GM13976 (cell line): ENCODE results near the gene MYO1A.

Experiments used
- DNase-seq: peaks from one replicate; pipeline ENCODE4 v3.0.0; 2012; ENCODE audit warnings: low spot score
- in situ Hi-C: fragments of 300-500 bp; cut with MboI; formaldehyde crosslinking; loops from one replicate; pipeline ENCODE4 v1.12.0; 2022; ENCODE audit warnings: low sequenced_read_pairs, mixed read lengths, inconsistent platforms; ENCODE audit not compliant: unreplicated experiment
- TF ChIP-seq, protein P1 (sequence below): IDR thresholded peaks from 2 replicates; pipeline ENCODE4 v1.5.1; 2012; ENCODE audit warnings: borderline replicate concordance, mild to moderate bottlenecking; ENCODE audit not compliant: insufficient read depth; ENCODE audit errors: extremely low read depth, missing control alignments, control extremely low read depth

Gene MYO1A

DNA sequence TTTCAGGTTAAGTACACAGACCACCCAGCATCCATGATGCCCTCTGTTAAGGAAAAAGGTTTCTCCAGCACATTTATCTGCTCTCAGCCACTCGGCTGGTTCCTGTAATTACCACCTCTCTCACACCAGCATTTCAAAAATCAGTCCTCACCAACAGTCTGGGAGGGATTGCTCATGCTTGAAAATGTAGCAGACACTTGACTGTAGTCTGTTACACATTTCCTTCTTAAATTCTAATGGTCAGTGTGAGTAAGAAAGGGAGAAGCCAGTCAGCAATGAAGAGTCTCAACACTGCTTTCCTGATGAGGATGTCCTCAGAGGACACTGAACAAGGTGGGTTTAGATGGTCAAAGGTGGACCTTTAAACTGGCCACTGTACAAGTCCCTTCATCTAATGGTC is 49.5 kb downstream of the MYO1A start:
- TF ChIP-seq, protein P1, sequence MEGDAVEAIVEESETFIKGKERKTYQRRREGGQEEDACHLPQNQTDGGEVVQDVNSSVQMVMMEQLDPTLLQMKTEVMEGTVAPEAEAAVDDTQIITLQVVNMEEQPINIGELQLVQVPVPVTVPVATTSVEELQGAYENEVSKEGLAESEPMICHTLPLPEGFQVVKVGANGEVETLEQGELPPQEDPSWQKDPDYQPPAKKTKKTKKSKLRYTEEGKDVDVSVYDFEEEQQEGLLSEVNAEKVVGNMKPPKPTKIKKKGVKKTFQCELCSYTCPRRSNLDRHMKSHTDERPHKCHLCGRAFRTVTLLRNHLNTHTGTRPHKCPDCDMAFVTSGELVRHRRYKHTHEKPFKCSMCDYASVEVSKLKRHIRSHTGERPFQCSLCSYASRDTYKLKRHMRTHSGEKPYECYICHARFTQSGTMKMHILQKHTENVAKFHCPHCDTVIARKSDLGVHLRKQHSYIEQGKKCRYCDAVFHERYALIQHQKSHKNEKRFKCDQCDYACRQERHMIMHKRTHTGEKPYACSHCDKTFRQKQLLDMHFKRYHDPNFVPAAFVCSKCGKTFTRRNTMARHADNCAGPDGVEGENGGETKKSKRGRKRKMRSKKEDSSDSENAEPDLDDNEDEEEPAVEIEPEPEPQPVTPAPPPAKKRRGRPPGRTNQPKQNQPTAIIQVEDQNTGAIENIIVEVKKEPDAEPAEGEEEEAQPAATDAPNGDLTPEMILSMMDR = no peak
- DNase-seq = no peak
- in situ Hi-C loops = loop anchor here (5.0 kb wide), 1 partner anchor 243 kb away; no protein-coding TSS in a partner anchor

GRCh38 chr12:56999456-56999855 is 50.5 kb downstream of the MYO1A start:
- no peak for DNase-seq
- TF ChIP-seq, protein P1 = no peak
- in situ Hi-C loops = loop anchor here (25.0 kb wide), 1 partner anchor 162 kb away; no protein-coding TSS in a partner anchor

- DNase-seq = peak; percentile 82
- in situ Hi-C loops = loop anchor here (25.0 kb wide), 1 partner anchor 162 kb away; no protein-coding TSS in a partner anchor
- TF ChIP-seq, protein P1 = no peak
These were observed 50.9 kb downstream of the MYO1A start for GRCh38 chr12:56998981-56999380.

GRCh38 chr12:56998316-56998715 is 51.6 kb downstream of the MYO1A start:
- in situ Hi-C loops = loop anchor here (25.0 kb wide), 1 partner anchor 161 kb away; no protein-coding TSS in a partner anchor
- DNase-seq = no peak
- TF ChIP-seq, protein P1 = no peak

DNA sequence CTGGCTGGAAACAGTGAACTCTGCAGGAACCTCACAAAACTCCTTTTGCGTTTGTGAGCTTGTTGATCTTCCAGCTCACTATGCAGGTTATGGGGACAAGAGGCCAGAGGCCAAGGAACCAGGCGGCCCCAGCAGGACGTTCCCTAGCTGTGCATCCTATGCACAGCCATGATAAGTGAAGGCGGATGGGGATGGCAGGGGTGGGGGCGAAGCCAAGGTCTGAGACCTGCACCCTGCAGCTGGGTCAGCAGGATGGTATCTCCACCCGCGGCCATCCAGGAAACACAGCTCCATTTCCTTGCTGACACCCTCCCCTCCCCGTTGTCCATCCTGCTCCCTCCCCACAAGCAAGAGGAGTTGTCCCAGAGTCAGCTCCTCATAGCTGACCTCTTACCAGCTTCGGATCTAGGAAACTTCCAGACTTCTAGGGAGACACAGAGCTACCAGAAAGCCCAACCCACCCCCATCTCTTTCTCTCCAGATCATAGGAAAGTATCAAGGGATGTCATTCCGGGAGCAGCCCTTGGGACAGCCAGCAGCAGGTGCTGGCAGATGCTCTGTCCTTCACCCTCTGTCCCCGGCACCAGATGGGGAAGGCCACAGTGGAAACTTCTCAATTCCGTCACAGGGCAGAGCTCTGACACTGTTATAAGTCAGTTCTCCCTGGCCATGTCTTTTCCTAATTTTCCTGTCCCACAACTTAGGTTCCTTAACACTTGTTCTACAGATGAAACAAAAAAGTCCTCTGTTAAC is 53.0 kb downstream of the MYO1A start:
- DNase-seq = no peak
- in situ Hi-C loops = loop anchor here (25.0 kb wide), 1 partner anchor 160 kb away; no protein-coding TSS in a partner anchor
- TF ChIP-seq, protein P1 = no peak

DNA sequence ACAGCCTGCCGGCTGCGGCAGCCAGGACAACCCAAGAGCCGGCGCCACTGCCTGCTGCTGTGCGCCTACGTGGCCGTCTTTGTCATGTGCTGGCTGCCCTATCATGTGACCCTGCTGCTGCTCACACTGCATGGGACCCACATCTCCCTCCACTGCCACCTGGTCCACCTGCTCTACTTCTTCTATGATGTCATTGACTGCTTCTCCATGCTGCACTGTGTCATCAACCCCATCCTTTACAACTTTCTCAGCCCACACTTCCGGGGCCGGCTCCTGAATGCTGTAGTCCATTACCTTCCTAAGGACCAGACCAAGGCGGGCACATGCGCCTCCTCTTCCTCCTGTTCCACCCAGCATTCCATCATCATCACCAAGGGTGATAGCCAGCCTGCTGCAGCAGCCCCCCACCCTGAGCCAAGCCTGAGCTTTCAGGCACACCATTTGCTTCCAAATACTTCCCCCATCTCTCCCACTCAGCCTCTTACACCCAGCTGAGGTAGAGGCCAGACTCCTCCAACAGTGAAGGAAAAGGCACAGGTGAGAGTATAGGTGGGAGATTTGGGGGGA is 53.9 kb downstream of the MYO1A start:
- DNase-seq = no peak
- in situ Hi-C loops = loop anchor here (25.0 kb wide), 1 partner anchor 159 kb away; no protein-coding TSS in a partner anchor
- TF ChIP-seq, protein P1 = no peak
